GM21381 (cell line): ENCODE measurements around the gene PSMC3IP.
A peak's percentile ranks its signal among the peaks of the same experiment; 100 is the strongest.

Experiments used
- ATAC-seq: cut with Tn5 transposase; IDR thresholded peaks from one replicate; pipeline ENCODE4 v1.9.1; 2021; ENCODE audit warnings: mild to moderate bottlenecking, moderate library complexity; ENCODE audit not compliant: unreplicated experiment

Gene PSMC3IP

GRCh38 chr17:42586514-42587230 is 9.1 kb upstream of the PSMC3IP start:
- no peak for ATAC-seq

GRCh38 chr17:42585353-42585752 is 7.8 kb upstream of the PSMC3IP start:
- no peak for ATAC-seq

- no peak for ATAC-seq
Measured at GRCh38 chr17:42584880-42585279, 7.4 kb upstream of the PSMC3IP start.

GRCh38 chr17:42581744-42582270 is 4.3 kb upstream of the PSMC3IP start:
- ATAC-seq = no peak

- ATAC-seq = no peak
Measured at GRCh38 chr17:42579794-42580551, 2.4 kb upstream of the PSMC3IP start.

- peak; percentile 45 for ATAC-seq
Measured at GRCh38 chr17:42578282-42578869, 847 bp upstream of the PSMC3IP start.

GRCh38 chr17:42577140-42577531 is 393 bp downstream of the PSMC3IP start:
- ATAC-seq = no peak

GRCh38 chr17:42574463-42574862 is 3.1 kb downstream of the PSMC3IP start:
- no peak for ATAC-seq

GRCh38 chr17:42573095-42573494 is 4.4 kb downstream of the PSMC3IP start:
- ATAC-seq = no peak

- no peak for ATAC-seq
Measured at GRCh38 chr17:42571435-42572225, 5.9 kb downstream of the PSMC3IP start.

GRCh38 chr17:42568341-42569111 is 9.0 kb downstream of the PSMC3IP start:
- ATAC-seq = no peak

GRCh38 chr17:42566883-42567573 is 10.5 kb downstream of the PSMC3IP start, which contains the start of gene MLX:
Gene MLX, plus strand, starts transcription at chr17:42567100. Its CDS starts 25 bp downstream, at chr17:42567125.
- ATAC-seq = peak; percentile 65

- peak; percentile 4 for ATAC-seq
Measured at GRCh38 chr17:42566215-42566882, 11.2 kb downstream of the PSMC3IP start.

- ATAC-seq = no peak
Measured at GRCh38 chr17:42565523-42566214, 11.9 kb downstream of the PSMC3IP start.

GRCh38 chr17:42564815-42565522 is 12.6 kb downstream of the PSMC3IP start:
- ATAC-seq = no peak

GRCh38 chr17:42563950-42564349 is 13.6 kb downstream of the PSMC3IP start:
- ATAC-seq = no peak

- ATAC-seq = no peak
Measured at GRCh38 chr17:42563543-42563942, 14.0 kb downstream of the PSMC3IP start.

- ATAC-seq = no peak
Measured at GRCh38 chr17:42563143-42563509, 14.4 kb downstream of the PSMC3IP start.
